Measurements from ENCODE around the gene ERG. TPM values are rescaled to one million over a fixed set of nuclear protein-coding genes. Genes with fewer than 3 reads are reported as not detected.

ERG gene
- total RNA-seq, 1 experiment from 2014 or later: not detected

GRCh38 chr21:38413958-38414548 is 84.2 kb downstream of the ERG start:
- H3K27me3 ChIP-seq (replicated peaks; ENCODE audit: control insufficient read depth, insufficient read depth, low read length): no peaks in the 10 kb centered on the region
- no peaks in the 10 kb centered on the region for H3K4me1 Mint-ChIP-seq (ENCODE audit: low read depth, unreplicated experiment)
- no peak overlapping the region for H3K4me3 ChIP-seq (ENCODE audit: low read depth, low read length)
- BruUV-seq (replicated peaks): no TSS peak
- no peaks in the 10 kb centered on the region for H3K36me3 Mint-ChIP-seq (ENCODE audit: insufficient read depth, unreplicated experiment)
- no peaks in the 10 kb centered on the region for H3K4me1 ChIP-seq
- DNase-seq: no peak
- no peak overlapping the region for H3K27ac Mint-ChIP-seq (ENCODE audit: unreplicated experiment)
- intact Hi-C loops (cut with micrococcal nuclease; ENCODE audit: unreplicated experiment): no loop called here
- TF ChIP-seq CTCF (IDR thresholded peaks at IDR 0.05; ENCODE audit: insufficient read depth in 1 of 2, low read depth in 1 of 2, low read length in 1 of 2, severe bottlenecking in 1 of 2, unreplicated experiment in 1 of 2): no peak
- H3K36me3 ChIP-seq (ENCODE audit: control insufficient read depth, insufficient read depth, low read length): no peaks in the 10 kb centered on the region
- H3K27me3 Mint-ChIP-seq (ENCODE audit: insufficient read depth, unreplicated experiment): peaks cover 20% of the 10 kb centered on the region
- no peak overlapping the region for H3K4me3 Mint-ChIP-seq (ENCODE audit: unreplicated experiment)
- POLR2A ChIA-PET: no interaction called here
- CTCF ChIA-PET: no interaction called here
- H3K9me3 Mint-ChIP-seq (ENCODE audit: unreplicated experiment): no peaks in the 10 kb centered on the region
- no peaks in the 10 kb centered on the region for H3K9me3 ChIP-seq

- BruUV-seq (replicated peaks): no TSS peak
- Histone ChIP-seq H3K36me3 (ENCODE audit: control insufficient read depth, insufficient read depth, low read length) (no peaks in the 10 kb centered on the region), H3K9me3 (no peaks in the 10 kb centered on the region), H3K4me1 (no peaks in the 10 kb centered on the region), H3K27me3 (replicated peaks; ENCODE audit: control insufficient read depth, insufficient read depth, low read length) (no peaks in the 10 kb centered on the region), H3K4me3 (ENCODE audit: low read depth, low read length) (no peak overlapping the region)
- no peaks in the 10 kb centered on the region for H3K36me3 Mint-ChIP-seq (ENCODE audit: insufficient read depth, unreplicated experiment)
- no peak overlapping the region for H3K27ac Mint-ChIP-seq (ENCODE audit: unreplicated experiment)
- no peak for TF ChIP-seq CTCF (IDR thresholded peaks at IDR 0.05; ENCODE audit: insufficient read depth in 1 of 2, low read depth in 1 of 2, low read length in 1 of 2, severe bottlenecking in 1 of 2, unreplicated experiment in 1 of 2)
- ChIA-PET POLR2A (no interaction called here), CTCF (no interaction called here)
- H3K4me3 Mint-ChIP-seq (ENCODE audit: unreplicated experiment): no peak overlapping the region
- H3K4me1 Mint-ChIP-seq (ENCODE audit: low read depth, unreplicated experiment): no peaks in the 10 kb centered on the region
- H3K9me3 Mint-ChIP-seq (ENCODE audit: unreplicated experiment): no peaks in the 10 kb centered on the region
- DNase-seq: no peak
- peaks cover 20% of the 10 kb centered on the region for H3K27me3 Mint-ChIP-seq (ENCODE audit: insufficient read depth, unreplicated experiment)
- intact Hi-C loops (cut with micrococcal nuclease; ENCODE audit: unreplicated experiment): no loop called here
Observed at GRCh38 chr21:38410466-38410865, 87.8 kb downstream of the ERG start.

GRCh38 chr21:38409907-38410306 is 88.4 kb downstream of the ERG start:
- CTCF ChIA-PET: no interaction called here
- H3K36me3 Mint-ChIP-seq (ENCODE audit: insufficient read depth, unreplicated experiment): no peaks in the 10 kb centered on the region
- Histone ChIP-seq H3K27me3 (replicated peaks; ENCODE audit: control insufficient read depth, insufficient read depth, low read length) (no peaks in the 10 kb centered on the region), H3K36me3 (ENCODE audit: control insufficient read depth, insufficient read depth, low read length) (no peaks in the 10 kb centered on the region), H3K4me1 (no peaks in the 10 kb centered on the region), H3K4me3 (ENCODE audit: low read depth, low read length) (no peak overlapping the region), H3K9me3 (no peaks in the 10 kb centered on the region)
- no peaks in the 10 kb centered on the region for H3K9me3 Mint-ChIP-seq (ENCODE audit: unreplicated experiment)
- H3K4me1 Mint-ChIP-seq (ENCODE audit: low read depth, unreplicated experiment): no peaks in the 10 kb centered on the region
- no peak for DNase-seq
- TF ChIP-seq CTCF (IDR thresholded peaks at IDR 0.05; ENCODE audit: insufficient read depth in 1 of 2, low read depth in 1 of 2, low read length in 1 of 2, severe bottlenecking in 1 of 2, unreplicated experiment in 1 of 2): no peak
- no peak overlapping the region for H3K4me3 Mint-ChIP-seq (ENCODE audit: unreplicated experiment)
- intact Hi-C loops (cut with micrococcal nuclease; ENCODE audit: unreplicated experiment): no loop called here
- H3K27ac Mint-ChIP-seq (ENCODE audit: unreplicated experiment): no peak overlapping the region
- no TSS peak for BruUV-seq (replicated peaks)
- POLR2A ChIA-PET: no interaction called here
- peaks cover 20% of the 10 kb centered on the region for H3K27me3 Mint-ChIP-seq (ENCODE audit: insufficient read depth, unreplicated experiment)
